ENCODE data around the gene ETV1.

GRCh38 chr7:13945670-13946069, 43.8 kb downstream of the ETV1 start:
- TF ChIP-seq CTCF (IDR thresholded peaks at IDR 0.05) (no peak), POLR2A (IDR thresholded peaks at IDR 0.05) (no peak)
